Prostate gland (tissue), 2 donors: ENCODE measurements around the gene RING1.

Source experiments
- POLR2A ChIP-seq: fragments of 450-650 bp; IDR thresholded peaks from one replicate; pipeline ENCODE4 v1.6.1; 2016; ENCODE audit warnings: antibody characterized with exemption, mild to moderate bottlenecking
- POLR2AphosphoS5 ChIP-seq: sonication (generic); formaldehyde crosslinking; IDR thresholded peaks from one replicate; pipeline ENCODE4 v1.6.1; 2017; ENCODE audit warnings: antibody characterized with exemption
- TF ChIP-seq, protein P1 (sequence below), 4 experiments: fragments of 200-600 bp in 2 of 4; fragments of 450-650 bp in 2 of 4; sonication (generic) in 2 of 4; IDR thresholded peaks; 1 replicate in 3 of 4; 2 replicates in 1 of 4; pipeline ENCODE4 v1.5.1; 2016 to 2019; ENCODE audit warnings: antibody characterized with exemption in 4 of 4, mild to moderate bottlenecking in 2 of 4, moderate library complexity in 2 of 4

DNA sequence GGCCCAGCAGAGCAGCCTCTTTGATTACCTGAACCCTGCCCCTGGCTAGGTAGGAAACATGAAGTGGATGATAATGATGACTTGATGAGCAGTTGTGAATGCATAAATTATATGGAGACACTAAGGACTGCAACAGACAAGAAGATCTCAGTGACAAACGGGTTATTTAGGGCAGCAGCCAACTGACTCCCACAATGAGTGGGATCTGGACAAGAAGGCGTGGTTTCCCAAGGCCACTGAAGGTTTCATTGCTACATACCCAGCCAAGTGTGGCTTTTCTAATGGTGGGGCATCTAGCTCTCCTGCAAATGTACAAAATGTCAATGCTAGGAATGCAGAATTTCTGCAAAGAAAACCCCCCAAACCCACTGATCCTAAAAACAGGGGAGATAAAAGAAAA, 29.4 kb downstream of the RING1 start:
- TF ChIP-seq, protein P1, sequence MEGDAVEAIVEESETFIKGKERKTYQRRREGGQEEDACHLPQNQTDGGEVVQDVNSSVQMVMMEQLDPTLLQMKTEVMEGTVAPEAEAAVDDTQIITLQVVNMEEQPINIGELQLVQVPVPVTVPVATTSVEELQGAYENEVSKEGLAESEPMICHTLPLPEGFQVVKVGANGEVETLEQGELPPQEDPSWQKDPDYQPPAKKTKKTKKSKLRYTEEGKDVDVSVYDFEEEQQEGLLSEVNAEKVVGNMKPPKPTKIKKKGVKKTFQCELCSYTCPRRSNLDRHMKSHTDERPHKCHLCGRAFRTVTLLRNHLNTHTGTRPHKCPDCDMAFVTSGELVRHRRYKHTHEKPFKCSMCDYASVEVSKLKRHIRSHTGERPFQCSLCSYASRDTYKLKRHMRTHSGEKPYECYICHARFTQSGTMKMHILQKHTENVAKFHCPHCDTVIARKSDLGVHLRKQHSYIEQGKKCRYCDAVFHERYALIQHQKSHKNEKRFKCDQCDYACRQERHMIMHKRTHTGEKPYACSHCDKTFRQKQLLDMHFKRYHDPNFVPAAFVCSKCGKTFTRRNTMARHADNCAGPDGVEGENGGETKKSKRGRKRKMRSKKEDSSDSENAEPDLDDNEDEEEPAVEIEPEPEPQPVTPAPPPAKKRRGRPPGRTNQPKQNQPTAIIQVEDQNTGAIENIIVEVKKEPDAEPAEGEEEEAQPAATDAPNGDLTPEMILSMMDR (IDR thresholded peaks at IDR 0.05): no peak
- TF ChIP-seq POLR2AphosphoS5 (no peak), POLR2A (no peak)
